GM13977 (cell line): ENCODE results near the gene IGF2BP1.

Source experiments
- DNase-seq: peaks from one replicate; pipeline ENCODE4 v3.0.0; 2012; ENCODE audit warnings: low spot score
- CTCF ChIP-seq: IDR thresholded peaks from 2 replicates; pipeline ENCODE4 v1.5.1; 2012; ENCODE audit warnings: mild to moderate bottlenecking, control low read depth; ENCODE audit not compliant: insufficient read depth; ENCODE audit errors: extremely low read depth, missing control alignments
- in situ Hi-C: fragments of 300-500 bp; cut with MboI; formaldehyde crosslinking; loops from one replicate; pipeline ENCODE4 v1.12.0; 2022; ENCODE audit warnings: low sequenced_read_pairs, low pct_unique_long_range_greater_than_20kb, mixed read lengths, inconsistent platforms; ENCODE audit not compliant: unreplicated experiment

IGF2BP1 gene

GRCh38 chr17:48997103-48997826 is at the start of gene IGF2BP1:
Gene IGF2BP1 (plus strand): TSS chr17:48997385. CDS start chr17:48997746, 361 bp downstream.
- in situ Hi-C loops = no loop called here
- peak; percentile 65 for DNase-seq
- TF ChIP-seq CTCF = no peak

GRCh38 chr17:48951572-48951971 is 45.6 kb upstream of the IGF2BP1 start:
- no peak for TF ChIP-seq CTCF
- DNase-seq = no peak
- in situ Hi-C loops = no loop called here

GRCh38 chr17:48952904-48953303 is 44.3 kb upstream of the IGF2BP1 start:
- no peak for TF ChIP-seq CTCF
- in situ Hi-C loops = no loop called here
- DNase-seq = peak; percentile 38

GRCh38 chr17:48954300-48954755 is 42.9 kb upstream of the IGF2BP1 start:
- DNase-seq = no peak
- peak; percentile 26 for TF ChIP-seq CTCF
- in situ Hi-C loops = no loop called here

- TF ChIP-seq CTCF = no peak
- in situ Hi-C loops = no loop called here
Measured at GRCh38 chr17:48960834-48961515, 36.2 kb upstream of the IGF2BP1 start.

GRCh38 chr17:48961516-48962233 is 35.5 kb upstream of the IGF2BP1 start:
- TF ChIP-seq CTCF = no peak
- in situ Hi-C loops = no loop called here
- no peak for DNase-seq

More at GRCh38 chr17:48960834-48961515, 36.2 kb upstream of the IGF2BP1 start:
- no peak for DNase-seq
